ENCODE measurements around the gene MAPK8IP1. TPM values are rescaled to one million over a fixed set of nuclear protein-coding genes. Genes with fewer than 3 reads are reported as not detected.
"Not testable (repeated sequence)": the region's sequence is repeated elsewhere in the genome, so short reads cannot be mapped to it uniquely, and the experiment has no call there.

MAPK8IP1 gene
- total RNA-seq, 4 donors from 2014 or later, result 3.2 to 7.4 (median 4.3) TPM

DNA sequence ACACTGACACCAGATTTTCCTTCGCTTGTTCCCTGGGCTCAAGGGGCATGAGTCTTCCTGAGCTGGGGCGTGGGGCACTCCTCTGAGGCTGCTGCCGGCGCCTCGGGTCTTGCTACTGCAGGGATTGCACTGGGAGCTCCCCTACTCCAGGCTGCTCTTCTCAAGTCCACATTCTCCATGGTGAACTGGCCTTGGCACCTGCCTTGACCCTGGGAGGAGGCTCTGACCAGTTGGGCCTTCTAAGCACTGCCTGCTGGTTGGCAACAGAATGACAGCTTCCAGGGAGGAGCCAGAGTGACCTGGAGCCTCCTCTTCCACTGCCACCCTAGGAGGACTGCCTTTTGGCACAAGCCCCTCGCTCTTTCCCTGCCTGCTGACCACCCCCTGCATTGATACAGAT, 12.1 kb downstream of the MAPK8IP1 start:
- TF ChIP-seq, protein P1, sequence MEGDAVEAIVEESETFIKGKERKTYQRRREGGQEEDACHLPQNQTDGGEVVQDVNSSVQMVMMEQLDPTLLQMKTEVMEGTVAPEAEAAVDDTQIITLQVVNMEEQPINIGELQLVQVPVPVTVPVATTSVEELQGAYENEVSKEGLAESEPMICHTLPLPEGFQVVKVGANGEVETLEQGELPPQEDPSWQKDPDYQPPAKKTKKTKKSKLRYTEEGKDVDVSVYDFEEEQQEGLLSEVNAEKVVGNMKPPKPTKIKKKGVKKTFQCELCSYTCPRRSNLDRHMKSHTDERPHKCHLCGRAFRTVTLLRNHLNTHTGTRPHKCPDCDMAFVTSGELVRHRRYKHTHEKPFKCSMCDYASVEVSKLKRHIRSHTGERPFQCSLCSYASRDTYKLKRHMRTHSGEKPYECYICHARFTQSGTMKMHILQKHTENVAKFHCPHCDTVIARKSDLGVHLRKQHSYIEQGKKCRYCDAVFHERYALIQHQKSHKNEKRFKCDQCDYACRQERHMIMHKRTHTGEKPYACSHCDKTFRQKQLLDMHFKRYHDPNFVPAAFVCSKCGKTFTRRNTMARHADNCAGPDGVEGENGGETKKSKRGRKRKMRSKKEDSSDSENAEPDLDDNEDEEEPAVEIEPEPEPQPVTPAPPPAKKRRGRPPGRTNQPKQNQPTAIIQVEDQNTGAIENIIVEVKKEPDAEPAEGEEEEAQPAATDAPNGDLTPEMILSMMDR (IDR thresholded peaks at IDR 0.05), result no peak
- ATAC-seq (ENCODE audit: low FRiP score), result no peak
- no peak for DNase-seq (ENCODE audit: low spot score)

DNA sequence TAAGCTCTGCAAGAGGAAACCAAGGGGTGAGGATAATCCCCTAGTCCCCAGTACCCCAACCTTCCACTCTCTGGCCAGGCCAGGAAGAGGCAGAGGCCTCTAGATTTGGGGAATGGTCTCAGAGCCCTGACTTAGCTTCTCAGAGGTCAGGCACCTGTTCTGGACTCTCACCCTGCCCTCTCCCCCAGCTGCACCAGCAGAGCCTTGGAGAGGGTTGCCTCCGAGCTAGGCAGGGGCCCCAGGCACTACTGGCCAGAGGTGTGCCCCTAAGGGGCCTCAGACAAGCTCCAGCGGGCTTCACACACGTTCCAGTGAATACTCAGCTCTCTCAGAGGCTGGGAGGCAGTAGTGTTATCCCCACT, 13.6 kb downstream of the MAPK8IP1 start:
- ATAC-seq (ENCODE audit: low FRiP score) (no peak), DNase-seq (ENCODE audit: low spot score) (no peak)
- TF ChIP-seq, protein P1 (IDR thresholded peaks at IDR 0.05), result no peak

DNA sequence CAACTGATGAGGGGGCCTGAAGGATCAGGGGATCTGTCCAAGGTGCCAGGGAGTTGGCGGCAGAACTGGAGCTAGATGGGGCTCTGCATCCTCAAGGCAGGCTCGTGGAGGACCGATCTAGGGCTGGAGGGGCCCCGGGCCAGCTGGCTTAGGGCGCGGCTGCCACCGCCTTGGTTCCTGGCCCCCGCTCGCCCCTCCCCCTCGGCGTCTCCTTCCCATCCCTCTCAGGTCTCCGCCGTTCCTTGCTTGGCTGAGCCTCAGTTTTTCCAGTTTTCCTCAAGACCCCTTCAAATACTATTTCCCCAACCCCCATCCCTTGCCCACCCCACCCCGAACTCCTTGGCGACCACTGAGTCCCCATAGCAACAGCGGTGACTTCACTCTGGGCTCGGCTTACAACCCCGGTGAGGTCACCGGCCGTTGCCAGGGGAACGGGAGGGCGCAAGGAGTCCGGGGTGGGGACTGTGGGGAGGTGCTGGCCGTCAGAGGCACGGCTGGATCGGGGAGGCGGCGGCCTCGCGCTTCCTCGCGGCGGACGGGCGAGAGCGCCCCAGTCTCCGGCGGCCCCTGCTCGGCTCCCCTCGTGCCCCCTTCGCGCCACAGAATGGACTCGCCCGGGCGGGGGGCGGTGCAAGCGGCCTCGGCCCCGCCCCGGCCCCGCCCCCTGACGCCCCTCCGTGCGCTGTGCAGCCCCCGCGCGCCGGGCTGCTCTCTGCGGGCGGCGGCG, 14.2 kb downstream of the MAPK8IP1 start:
- DNase-seq (ENCODE audit: low spot score), result peak; percentile 57
- TF ChIP-seq, protein P1 (IDR thresholded peaks at IDR 0.05), result no peak

DNA sequence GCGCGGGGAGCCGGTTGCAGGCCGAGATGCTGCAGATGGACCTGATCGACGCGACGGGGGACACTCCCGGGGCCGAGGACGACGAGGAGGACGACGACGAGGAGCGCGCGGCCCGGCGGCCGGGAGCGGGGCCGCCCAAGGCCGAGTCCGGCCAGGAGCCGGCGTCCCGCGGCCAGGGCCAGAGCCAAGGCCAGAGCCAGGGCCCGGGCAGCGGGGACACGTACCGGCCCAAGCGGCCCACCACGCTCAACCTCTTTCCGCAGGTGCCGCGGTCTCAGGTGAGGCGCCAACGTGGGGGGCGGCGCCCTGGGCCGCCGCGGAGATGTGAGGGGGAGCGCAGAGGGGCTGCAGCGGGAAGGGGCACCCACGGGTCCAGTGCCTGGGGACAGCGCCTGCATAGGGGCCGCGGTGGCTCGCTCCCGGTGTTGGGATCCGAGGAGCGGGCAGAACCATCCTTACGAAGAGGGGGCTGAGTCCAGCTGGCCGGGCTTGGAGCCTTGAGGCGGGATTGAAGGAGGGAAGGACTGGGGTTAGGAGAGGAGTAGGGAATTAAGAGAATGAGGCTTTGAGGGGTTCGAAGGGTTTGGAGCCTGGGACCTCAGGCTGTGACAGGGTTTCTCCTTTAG, 14.8 kb downstream of the MAPK8IP1 start:
- not testable (repeated sequence) for DNase-seq (ENCODE audit: low spot score)

More for the DNA sequence above, 14.2 kb downstream of the MAPK8IP1 start:
- peak; percentile 88 for ATAC-seq (ENCODE audit: low FRiP score)

DNA sequence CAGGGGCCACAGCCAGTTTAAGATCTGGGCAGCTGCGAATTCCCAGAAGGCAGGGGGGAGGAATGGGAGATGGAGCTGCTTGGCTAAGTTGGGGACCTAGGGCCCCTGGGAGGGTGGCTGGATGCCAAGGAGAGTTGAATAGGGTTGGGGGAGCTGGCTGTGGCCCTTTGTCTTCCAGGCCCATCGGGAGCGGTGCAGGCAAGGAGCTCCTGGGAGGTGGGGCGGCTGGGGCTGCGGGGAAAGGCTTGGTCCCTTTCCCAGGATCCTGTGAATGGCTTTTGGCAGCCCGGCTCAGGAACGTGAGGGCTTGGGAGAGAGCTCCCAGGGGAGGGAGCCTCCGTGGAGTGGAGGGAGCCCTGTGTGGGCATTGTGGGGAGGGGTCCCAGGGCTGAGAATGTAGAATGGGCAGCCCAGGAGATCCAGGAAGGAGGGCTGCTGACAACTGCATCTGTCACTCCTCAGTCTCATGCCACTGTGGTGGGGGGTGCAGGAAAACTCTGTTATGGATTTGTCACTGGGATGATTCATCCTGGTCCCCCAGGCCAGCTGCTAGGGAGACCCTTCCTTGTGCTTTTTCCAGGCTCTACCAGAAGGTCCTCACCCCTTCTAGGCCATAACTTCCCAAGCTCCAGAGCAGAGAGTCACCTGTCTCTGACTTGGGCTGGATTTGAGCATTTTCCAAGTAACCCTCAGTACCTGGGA, 15.6 kb downstream of the MAPK8IP1 start:
- ATAC-seq (ENCODE audit: low FRiP score) (no peak), DNase-seq (ENCODE audit: low spot score) (no peak)
- TF ChIP-seq, protein P1 (IDR thresholded peaks at IDR 0.05), result no peak

More for the DNA sequence above, 14.8 kb downstream of the MAPK8IP1 start:
- peak; percentile 3 for ATAC-seq (ENCODE audit: low FRiP score)

DNA sequence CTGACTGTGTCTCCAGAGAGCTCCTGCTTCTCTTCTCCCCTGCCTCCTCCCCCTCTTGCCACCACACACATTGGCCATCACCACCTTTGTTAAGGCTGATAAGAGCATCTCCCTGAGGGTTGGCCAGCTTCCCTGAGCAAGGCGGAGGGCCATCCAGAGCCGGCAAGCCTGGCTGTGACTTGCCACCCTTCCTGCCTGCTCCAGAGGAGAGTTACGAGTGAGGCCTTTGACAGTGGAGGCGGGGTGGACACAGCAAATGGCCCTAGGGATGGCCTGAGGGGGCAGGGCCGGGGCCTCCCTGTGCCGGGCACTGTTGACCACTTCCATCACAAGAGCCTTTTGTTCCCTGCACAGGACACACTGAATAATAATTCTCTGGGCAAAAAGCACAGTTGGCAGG, 16.2 kb downstream of the MAPK8IP1 start:
- DNase-seq (ENCODE audit: low spot score), result no peak
- TF ChIP-seq, protein P1 (IDR thresholded peaks at IDR 0.05), result no peak
- ATAC-seq (ENCODE audit: low FRiP score), result no peak
